T-helper 22 cell (primary cell): ENCODE results near the gene NYAP1.

Experiments used
- DNase-seq: peaks from one replicate; pipeline ENCODE4 v3.0.0-alpha.2; 2020; ENCODE audit warnings: low read depth

NYAP1 gene

GRCh38 chr7:100457033-100457432 lies 26.7 kb upstream of the NYAP1 start:
- no peak for DNase-seq

GRCh38 chr7:100464210-100464660 lies 19.5 kb upstream of the NYAP1 start, which contains the start of gene SPACDR:
Gene SPACDR (minus strand): TSS chr7:100464260. CDS start chr7:100464025, 235 bp downstream.
- no peak for DNase-seq

- no peak for DNase-seq
Observed at GRCh38 chr7:100464791-100465190, 18.9 kb upstream of the NYAP1 start.

DNA sequence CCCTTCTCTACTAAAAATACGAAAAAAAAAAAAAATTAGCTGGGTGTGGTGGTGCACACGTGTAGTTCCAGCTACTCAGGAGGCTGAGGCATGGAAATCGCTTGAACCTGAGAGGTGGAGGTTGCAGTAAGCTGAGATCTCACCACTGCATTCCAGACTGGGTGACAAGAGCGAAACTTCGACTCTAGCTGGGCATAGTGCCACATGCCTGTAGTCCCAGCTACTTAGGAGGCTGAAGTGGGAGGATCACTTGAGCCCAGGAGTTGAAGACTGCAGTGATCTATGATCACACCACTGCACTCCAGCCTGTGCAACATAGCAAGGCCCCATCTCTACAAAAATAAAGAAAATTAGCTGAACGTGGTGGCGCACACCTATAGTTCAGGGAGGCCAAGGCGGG lies 18.4 kb upstream of the NYAP1 start:
- DNase-seq: no peak

GRCh38 chr7:100465702-100466311 lies 17.9 kb upstream of the NYAP1 start:
- DNase-seq: no peak

- DNase-seq: no peak
Observed at GRCh38 chr7:100466653-100467605, 16.8 kb upstream of the NYAP1 start.

DNA sequence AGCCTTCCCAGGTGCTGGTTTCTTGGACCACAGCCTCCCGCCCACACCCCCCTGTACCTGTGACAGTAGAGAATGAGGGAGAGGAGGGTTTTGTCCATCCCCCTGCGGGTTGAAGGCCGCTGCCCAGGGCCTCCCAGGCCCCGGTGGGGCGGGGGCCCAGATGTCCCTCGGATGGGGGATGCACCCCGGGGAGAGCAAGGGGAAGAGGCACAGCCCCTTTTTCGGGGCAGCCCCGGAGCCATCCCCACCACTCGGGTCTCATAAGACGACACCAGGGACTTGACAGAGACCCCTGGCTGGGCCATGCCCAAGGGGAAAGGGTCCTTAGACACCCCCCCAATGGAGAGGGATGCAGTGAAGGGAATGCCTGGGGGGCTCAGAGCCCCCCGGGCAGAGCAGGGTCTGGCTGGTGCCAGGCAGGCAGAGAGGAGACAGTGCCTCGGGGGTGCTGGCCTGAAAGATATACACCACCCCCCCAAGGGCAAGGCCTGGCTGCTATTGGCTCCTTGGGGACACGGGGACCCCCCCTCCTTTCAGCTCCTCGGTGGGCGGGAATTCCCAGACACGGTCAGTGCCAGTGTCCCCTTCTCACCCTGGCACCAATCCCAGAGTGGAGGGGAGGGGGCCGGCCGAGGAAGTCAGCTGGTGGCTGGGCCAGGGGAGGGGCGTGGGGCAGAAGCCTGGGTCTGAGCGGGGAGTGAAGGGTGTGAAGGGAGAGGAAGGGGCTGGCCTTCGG lies 15.9 kb upstream of the NYAP1 start:
- no peak for DNase-seq

GRCh38 chr7:100469227-100470044 lies 14.3 kb upstream of the NYAP1 start:
- DNase-seq: peak; percentile 54

- no peak for DNase-seq
Observed at GRCh38 chr7:100471021-100471420, 12.7 kb upstream of the NYAP1 start.

- no peak for DNase-seq
Observed at GRCh38 chr7:100472121-100472851, 11.4 kb upstream of the NYAP1 start.

DNA sequence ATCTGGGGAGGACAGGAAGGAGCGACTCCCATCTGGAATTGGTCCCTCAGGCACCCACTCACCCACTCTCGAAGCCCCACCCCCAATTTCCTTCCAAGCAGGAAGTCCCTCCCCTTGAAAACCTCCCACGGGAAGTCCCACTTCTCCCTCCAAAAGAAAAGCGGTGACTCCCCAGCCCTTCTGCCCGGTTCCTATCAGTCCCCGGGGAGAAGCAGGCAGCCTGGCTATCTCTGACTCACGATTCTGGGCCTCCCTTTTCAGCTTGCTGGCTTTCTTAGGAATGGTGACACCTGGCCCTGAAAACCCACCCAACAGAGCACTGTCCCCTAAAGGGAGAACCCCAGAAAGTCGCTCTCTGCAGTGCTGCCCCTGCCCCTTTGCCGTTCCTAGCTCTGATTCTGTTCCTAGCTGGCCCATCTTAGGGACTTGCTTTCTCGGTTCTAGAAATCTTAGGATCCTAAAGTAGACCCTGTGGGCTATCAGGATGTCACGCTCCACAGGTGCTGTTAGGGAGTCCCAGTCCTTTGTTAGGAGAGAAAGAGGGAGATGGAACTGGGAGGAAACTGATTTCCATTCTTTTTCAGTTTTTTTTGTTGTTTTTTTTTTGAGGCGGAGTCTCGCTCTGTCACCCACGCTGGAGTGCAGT lies 10.8 kb upstream of the NYAP1 start:
- DNase-seq: no peak

DNA sequence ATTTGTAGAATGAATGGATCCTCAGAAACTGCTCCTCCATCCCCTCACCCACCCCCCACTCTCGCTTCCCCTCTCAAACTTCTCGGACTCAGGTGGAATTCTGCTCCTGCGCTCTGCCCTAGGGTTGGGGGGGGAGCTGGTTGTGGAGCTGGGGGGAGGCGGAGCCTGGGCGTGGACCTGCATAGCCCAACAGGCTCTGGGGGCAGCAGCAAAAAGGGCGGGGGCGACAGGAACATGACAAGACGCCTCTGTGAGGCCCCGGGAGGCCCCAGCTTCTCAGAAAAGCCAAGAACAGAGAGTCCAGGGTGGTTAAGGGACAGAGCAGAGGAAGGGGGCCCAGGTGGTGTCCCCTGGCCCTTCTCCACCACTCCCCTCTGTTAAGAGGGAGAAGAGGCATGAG lies 8.2 kb upstream of the NYAP1 start:
- no peak for DNase-seq

- DNase-seq: no peak
Observed at GRCh38 chr7:100476101-100476780, 7.5 kb upstream of the NYAP1 start.

DNA sequence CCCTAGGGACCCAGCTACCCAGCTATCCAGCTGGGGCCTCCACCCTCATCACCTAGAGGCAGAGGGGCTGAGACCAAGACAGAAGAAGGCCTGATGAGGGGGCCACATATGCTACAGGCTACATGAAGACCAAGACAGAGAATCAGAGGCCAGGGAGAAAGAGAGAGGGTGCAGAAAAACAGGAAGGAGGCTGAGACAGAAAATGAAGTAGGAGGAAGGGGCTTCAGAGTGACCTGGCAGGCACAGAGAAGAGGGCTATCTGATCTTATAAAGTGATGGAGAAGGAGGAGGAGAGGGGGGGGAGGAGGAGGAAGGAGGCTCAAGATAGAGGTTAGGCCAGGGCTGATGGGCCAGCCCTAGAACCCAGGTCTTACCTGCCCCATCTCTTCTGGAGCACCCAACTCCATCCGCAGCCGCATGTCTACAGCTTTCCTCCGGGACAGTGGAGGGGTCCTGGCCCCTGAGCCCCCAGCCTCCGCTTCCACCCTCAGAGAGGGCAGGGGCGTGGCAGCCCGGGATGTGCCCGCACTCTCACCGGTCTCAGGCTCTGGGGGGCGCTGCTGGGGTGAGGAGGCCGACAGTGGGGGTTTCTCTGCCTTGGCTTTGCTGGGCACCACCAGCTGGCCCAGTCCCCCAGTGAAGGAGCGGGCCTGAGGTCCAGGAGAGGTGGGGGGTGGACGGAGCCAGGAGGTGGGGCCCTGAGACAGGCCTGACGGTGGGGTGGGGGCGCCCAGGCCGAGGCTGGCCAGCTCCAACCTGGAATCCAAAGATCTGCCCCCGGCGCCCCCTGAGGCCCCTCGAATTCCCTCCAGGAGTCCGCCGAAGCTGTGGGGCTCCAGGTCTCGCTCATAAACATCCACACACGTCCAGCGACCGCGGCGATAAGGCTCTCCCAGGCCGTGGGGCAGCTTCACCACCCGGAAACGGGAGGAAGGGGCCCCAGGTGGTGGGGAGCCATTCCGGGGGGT lies 6.5 kb upstream of the NYAP1 start:
- DNase-seq: no peak

GRCh38 chr7:100477871-100478267 lies 5.9 kb upstream of the NYAP1 start:
- no peak for DNase-seq

- DNase-seq: peak; percentile 89
Observed at GRCh38 chr7:100478958-100479660, 4.6 kb upstream of the NYAP1 start, which contains the start of gene TSC22D4. Gene TSC22D4 (minus strand): TSS chr7:100479214. CDS start chr7:100478038, 1,176 bp downstream.

- DNase-seq: no peak
Observed at GRCh38 chr7:100481466-100481865, 2.3 kb upstream of the NYAP1 start.

- no peak for DNase-seq
Observed at GRCh38 chr7:100482728-100483089, 1.0 kb upstream of the NYAP1 start.
